ENCODE data around the gene OVCH2. TPM values are rescaled to one million over a fixed set of nuclear protein-coding genes. Genes with fewer than 3 reads are reported as not detected.

The OVCH2 gene
- total RNA-seq, 2 donors from 2014 or later: not detected

GRCh38 chr11:7694235-7694634 is 12.0 kb downstream of the OVCH2 start:
- no peaks in the 10 kb centered on the region for H3K27me3 ChIP-seq
- H3K9me3 ChIP-seq: no peaks in the 10 kb centered on the region
- no peak overlapping the region for H3K4me3 ChIP-seq
- DNase-seq (ENCODE audit: low spot score): no peak
- H3K36me3 ChIP-seq: no peaks in the 10 kb centered on the region
- no peaks in the 10 kb centered on the region for H3K4me1 ChIP-seq
- H3K27ac ChIP-seq: no peak overlapping the region
- TF ChIP-seq CTCF (IDR thresholded peaks at IDR 0.05): no peak

- Histone ChIP-seq H3K9me3 (no peaks in the 10 kb centered on the region), H3K4me1 (no peaks in the 10 kb centered on the region), H3K36me3 (no peaks in the 10 kb centered on the region), H3K27me3 (no peaks in the 10 kb centered on the region), H3K27ac (no peak overlapping the region), H3K4me3 (no peak overlapping the region)
- no peak for DNase-seq (ENCODE audit: low spot score)
- no peak for TF ChIP-seq CTCF (IDR thresholded peaks at IDR 0.05)
These were observed 13.9 kb downstream of the OVCH2 start for GRCh38 chr11:7692426-7692825.

GRCh38 chr11:7691759-7692350 is 14.4 kb downstream of the OVCH2 start:
- no peak for DNase-seq (ENCODE audit: low spot score)
- no peaks in the 10 kb centered on the region for H3K36me3 ChIP-seq
- H3K4me1 ChIP-seq: no peaks in the 10 kb centered on the region
- H3K27me3 ChIP-seq: no peaks in the 10 kb centered on the region
- H3K9me3 ChIP-seq: no peaks in the 10 kb centered on the region
- TF ChIP-seq CTCF (IDR thresholded peaks at IDR 0.05): no peak
- no peak overlapping the region for H3K27ac ChIP-seq
- no peak overlapping the region for H3K4me3 ChIP-seq

GRCh38 chr11:7690648-7691047 is 15.6 kb downstream of the OVCH2 start:
- H3K9me3 ChIP-seq: no peaks in the 10 kb centered on the region
- no peaks in the 10 kb centered on the region for H3K4me1 ChIP-seq
- H3K36me3 ChIP-seq: no peaks in the 10 kb centered on the region
- no peak for TF ChIP-seq CTCF (IDR thresholded peaks at IDR 0.05)
- H3K4me3 ChIP-seq: no peak overlapping the region
- no peak for DNase-seq (ENCODE audit: low spot score)
- no peaks in the 10 kb centered on the region for H3K27me3 ChIP-seq
- no peak overlapping the region for H3K27ac ChIP-seq

- DNase-seq (ENCODE audit: low spot score): no peak
- Histone ChIP-seq H3K4me1 (no peaks in the 10 kb centered on the region), H3K27me3 (no peaks in the 10 kb centered on the region), H3K4me3 (no peak overlapping the region), H3K36me3 (no peaks in the 10 kb centered on the region), H3K27ac (no peak overlapping the region), H3K9me3 (no peaks in the 10 kb centered on the region)
- no peak for TF ChIP-seq CTCF (IDR thresholded peaks at IDR 0.05)
These were observed 17.0 kb downstream of the OVCH2 start for GRCh38 chr11:7689239-7689638.

- Histone ChIP-seq H3K4me3 (no peak overlapping the region), H3K36me3 (no peaks in the 10 kb centered on the region), H3K9me3 (no peaks in the 10 kb centered on the region), H3K27me3 (no peaks in the 10 kb centered on the region), H3K27ac (no peak overlapping the region), H3K4me1 (no peaks in the 10 kb centered on the region)
- no peak for DNase-seq (ENCODE audit: low spot score)
- peak; percentile 76 to 83 for TF ChIP-seq CTCF (IDR thresholded peaks at IDR 0.05)
These were observed 17.9 kb downstream of the OVCH2 start for GRCh38 chr11:7688238-7688826.
